Left forelimb (tissue), 1 donor: ENCODE data around the gene TIMM44.

Experiments
- DNase-seq: peaks from one replicate; pipeline ENCODE4 v3.0.0-alpha.2; 2018; ENCODE audit warnings: low spot score

The TIMM44 gene

GRCh38 chr19:7943444-7944176, at the start of gene TIMM44:
Gene TIMM44 (minus strand): TSS chr19:7943666. CDS start chr19:7943651, 15 bp downstream.
- DNase-seq = peak; percentile 99

GRCh38 chr19:7992575-7992974, 49.1 kb upstream of the TIMM44 start:
- no peak for DNase-seq

GRCh38 chr19:7989071-7989575, 45.7 kb upstream of the TIMM44 start:
- DNase-seq = no peak

- DNase-seq = no peak
Observed at GRCh38 chr19:7988307-7988706, 44.8 kb upstream of the TIMM44 start.

- DNase-seq = no peak
Observed at GRCh38 chr19:7987114-7987768, 43.8 kb upstream of the TIMM44 start.

GRCh38 chr19:7986321-7987113, 43.1 kb upstream of the TIMM44 start:
- no peak for DNase-seq

GRCh38 chr19:7985481-7985911, 42.0 kb upstream of the TIMM44 start:
- DNase-seq = no peak

- no peak for DNase-seq
Observed at GRCh38 chr19:7983995-7984837, 40.8 kb upstream of the TIMM44 start.

- no peak for DNase-seq
Observed at GRCh38 chr19:7983286-7983950, 40.0 kb upstream of the TIMM44 start.

- no peak for DNase-seq
Observed at GRCh38 chr19:7982651-7983099, 39.2 kb upstream of the TIMM44 start.

GRCh38 chr19:7982103-7982502, 38.6 kb upstream of the TIMM44 start:
- DNase-seq = no peak

GRCh38 chr19:7981661-7982060, 38.2 kb upstream of the TIMM44 start:
- no peak for DNase-seq

GRCh38 chr19:7981199-7981598, 37.7 kb upstream of the TIMM44 start:
- DNase-seq = no peak

- no peak for DNase-seq
Observed at GRCh38 chr19:7980635-7981121, 37.2 kb upstream of the TIMM44 start.

- DNase-seq = no peak
Observed at GRCh38 chr19:7980168-7980567, 36.7 kb upstream of the TIMM44 start.

GRCh38 chr19:7979559-7979958, 36.1 kb upstream of the TIMM44 start:
- DNase-seq = no peak

GRCh38 chr19:7979011-7979410, 35.5 kb upstream of the TIMM44 start:
- no peak for DNase-seq

- DNase-seq = no peak
Observed at GRCh38 chr19:7978179-7978825, 34.8 kb upstream of the TIMM44 start.

GRCh38 chr19:7977723-7978040, 34.2 kb upstream of the TIMM44 start:
- DNase-seq = no peak

GRCh38 chr19:7977021-7977722, 33.7 kb upstream of the TIMM44 start:
- no peak for DNase-seq
